ENCODE data around the gene F5. TPM values are rescaled to one million over a fixed set of nuclear protein-coding genes. Genes with fewer than 3 reads are reported as not detected.

The F5 gene
- total RNA-seq, 1 experiment from 2014 or later, result 0.09 TPM

GRCh38 chr1:169527001-169527400 is 59.3 kb downstream of the F5 start:
- ChIA-PET CTCF (no interaction called here), POLR2A (interaction anchor here (5.7 kb wide), 1 partner anchor 40 kb away, joined by 84 read pairs; the partner anchor contains the start of gene SLC19A2)
- no peak for DNase-seq (ENCODE audit: unreplicated experiment)
- Mint-ChIP-seq H3K27ac (ENCODE audit: low read depth, unreplicated experiment) (no peak overlapping the region), H3K9me3 (ENCODE audit: unreplicated experiment) (peaks cover under 1% of the 10 kb centered on the region), H3K36me3 (ENCODE audit: insufficient read depth, unreplicated experiment) (peaks cover 8% of the 10 kb centered on the region), H3K4me3 (ENCODE audit: unreplicated experiment) (no peak overlapping the region), H3K27me3 (ENCODE audit: insufficient read depth, unreplicated experiment) (no peaks in the 10 kb centered on the region), H3K4me1 (ENCODE audit: insufficient read depth, unreplicated experiment) (peaks cover 33% of the 10 kb centered on the region)
- BruUV-seq (replicated peaks), result no TSS peak
- intact Hi-C loops (cut with micrococcal nuclease), result no loop called here
- no peak for TF ChIP-seq CTCF (IDR thresholded peaks at IDR 0.05; ENCODE audit: unreplicated experiment)

GRCh38 chr1:169526120-169526832 is 60.0 kb downstream of the F5 start:
- H3K9me3 Mint-ChIP-seq (ENCODE audit: unreplicated experiment), result no peaks in the 10 kb centered on the region

GRCh38 chr1:169525391-169525790 is 60.9 kb downstream of the F5 start:
- Mint-ChIP-seq H3K4me1 (ENCODE audit: insufficient read depth, unreplicated experiment) (peaks cover 29% of the 10 kb centered on the region), H3K4me3 (ENCODE audit: unreplicated experiment) (no peak overlapping the region), H3K36me3 (ENCODE audit: insufficient read depth, unreplicated experiment) (no peaks in the 10 kb centered on the region), H3K27me3 (ENCODE audit: insufficient read depth, unreplicated experiment) (no peaks in the 10 kb centered on the region), H3K27ac (ENCODE audit: low read depth, unreplicated experiment) (no peak overlapping the region), H3K9me3 (ENCODE audit: unreplicated experiment) (no peaks in the 10 kb centered on the region)
- intact Hi-C loops (cut with micrococcal nuclease), result no loop called here
- ChIA-PET CTCF (no interaction called here), POLR2A (no interaction called here)
- no peak for DNase-seq (ENCODE audit: unreplicated experiment)
- TF ChIP-seq CTCF (IDR thresholded peaks at IDR 0.05; ENCODE audit: unreplicated experiment), result no peak
- BruUV-seq (replicated peaks), result no TSS peak

More at GRCh38 chr1:169526120-169526832, 60.0 kb downstream of the F5 start:
- Mint-ChIP-seq H3K27me3 (ENCODE audit: insufficient read depth, unreplicated experiment) (no peaks in the 10 kb centered on the region), H3K36me3 (ENCODE audit: insufficient read depth, unreplicated experiment) (peaks cover 8% of the 10 kb centered on the region), H3K4me1 (ENCODE audit: insufficient read depth, unreplicated experiment) (peaks cover 33% of the 10 kb centered on the region), H3K4me3 (ENCODE audit: unreplicated experiment) (no peak overlapping the region), H3K27ac (ENCODE audit: low read depth, unreplicated experiment) (no peak overlapping the region)
- no peak for TF ChIP-seq CTCF (IDR thresholded peaks at IDR 0.05; ENCODE audit: unreplicated experiment)
- DNase-seq (ENCODE audit: unreplicated experiment), result no peak
- BruUV-seq (replicated peaks), result no TSS peak
- ChIA-PET CTCF (interaction anchor here (0.6 kb wide), 1 partner anchor 920 kb away, joined by 3 read pairs; no protein-coding TSS in a partner anchor), POLR2A (interaction anchor here (0.6 to 1.2 kb wide), 2 partner anchors 15 to 40 kb away, joined by 4 read pairs; partner anchors contain the start of gene SLC19A2)
- intact Hi-C loops (cut with micrococcal nuclease), result no loop called here

- intact Hi-C loops (cut with micrococcal nuclease), result no loop called here
- Mint-ChIP-seq H3K4me3 (ENCODE audit: unreplicated experiment) (no peak overlapping the region), H3K27me3 (ENCODE audit: insufficient read depth, unreplicated experiment) (no peaks in the 10 kb centered on the region), H3K4me1 (ENCODE audit: insufficient read depth, unreplicated experiment) (peaks cover 16% of the 10 kb centered on the region), H3K27ac (ENCODE audit: low read depth, unreplicated experiment) (no peak overlapping the region), H3K36me3 (ENCODE audit: insufficient read depth, unreplicated experiment) (no peaks in the 10 kb centered on the region), H3K9me3 (ENCODE audit: unreplicated experiment) (no peaks in the 10 kb centered on the region)
- ChIA-PET CTCF (no interaction called here), POLR2A (interaction anchor here (1.1 to 1.7 kb wide), 2 partner anchors 15 to 38 kb away, joined by 3 to 4 read pairs; partner anchors contain the start of gene SLC19A2)
- TF ChIP-seq CTCF (IDR thresholded peaks at IDR 0.05; ENCODE audit: unreplicated experiment), result no peak
- no TSS peak for BruUV-seq (replicated peaks)
- no peak for DNase-seq (ENCODE audit: unreplicated experiment)
These were observed 62.4 kb downstream of the F5 start for GRCh38 chr1:169523904-169524303.
